GM18867 (cell line): ENCODE data around the gene MRM1.

Experiments used
- ATAC-seq: cut with Tn5 transposase; IDR thresholded peaks from one replicate; pipeline ENCODE4 v1.9.1; 2021; ENCODE audit warnings: mild to moderate bottlenecking, moderate library complexity; ENCODE audit not compliant: unreplicated experiment

The MRM1 gene

GRCh38 chr17:36601303-36602029, at the start of gene MRM1:
MRM1 (plus strand) TSS chr17:36601583; CDS start chr17:36601811, 228 bp downstream.
- peak; percentile 79 for ATAC-seq

DNA sequence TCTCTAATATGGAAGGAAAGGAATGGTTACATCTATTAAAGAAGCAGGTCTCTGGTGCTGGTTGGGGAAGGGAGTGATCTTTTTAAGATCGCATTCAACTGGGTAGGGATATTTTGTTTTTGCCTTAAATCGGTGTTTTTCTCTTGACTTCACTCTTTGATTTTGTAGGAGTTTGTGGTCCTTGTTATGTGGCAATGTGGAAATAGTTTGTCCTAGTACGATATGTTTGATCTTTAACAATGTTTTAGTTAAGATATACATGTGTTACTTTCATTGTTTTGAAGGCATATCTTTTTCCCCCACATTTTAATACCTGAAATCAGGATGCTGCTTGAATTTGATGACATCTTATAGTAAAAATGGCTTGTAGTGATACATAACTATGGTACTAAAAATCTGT, 47.9 kb upstream of the MRM1 start:
- no peak for ATAC-seq

- no peak for ATAC-seq
These were observed 35.3 kb upstream of the MRM1 start for GRCh38 chr17:36566081-36566480.

DNA sequence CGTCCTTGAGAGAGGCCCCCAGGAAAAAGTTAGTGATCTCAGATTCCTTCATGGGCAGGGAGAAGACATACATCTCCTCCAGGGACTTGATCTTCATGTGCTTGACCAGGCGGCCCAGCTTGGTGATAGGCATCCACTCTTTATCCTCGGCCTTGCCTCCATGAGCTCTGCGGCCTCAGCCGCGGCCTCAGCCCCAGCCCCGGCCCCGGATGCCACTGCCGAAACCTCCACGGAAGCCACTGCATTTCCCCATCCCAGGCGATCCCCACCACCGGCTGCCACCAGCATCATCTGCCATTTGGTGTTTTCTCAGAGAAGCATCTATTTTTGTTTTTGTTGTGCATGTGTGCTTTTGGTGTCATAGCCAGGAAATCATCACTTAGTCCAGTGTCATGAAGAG, 26.4 kb upstream of the MRM1 start:
- no peak for ATAC-seq

GRCh38 chr17:36576793-36577192, 24.6 kb upstream of the MRM1 start:
- ATAC-seq: no peak

- ATAC-seq: no peak
These were observed 22.7 kb upstream of the MRM1 start for GRCh38 chr17:36578671-36579070.

GRCh38 chr17:36583787-36584186, 17.6 kb upstream of the MRM1 start:
- no peak for ATAC-seq

DNA sequence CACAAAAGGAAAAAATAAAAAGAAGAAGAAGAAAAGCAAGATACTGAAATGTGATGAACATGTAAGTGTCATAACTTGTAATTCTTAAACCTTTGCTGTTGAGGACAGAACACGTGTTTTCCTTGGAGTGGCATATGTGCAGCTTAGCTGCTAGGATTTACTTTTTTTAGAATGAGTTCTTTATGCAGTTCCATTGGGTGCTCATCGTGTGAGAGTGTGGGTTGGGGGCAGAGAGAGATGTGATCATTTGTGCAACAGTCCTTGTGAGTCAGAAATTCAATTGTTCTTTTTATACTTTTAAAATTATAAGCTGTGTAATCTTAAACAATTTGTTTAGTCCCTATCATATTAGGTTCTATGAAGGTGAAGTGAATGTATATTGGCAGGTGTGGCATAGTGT, 15.2 kb upstream of the MRM1 start:
- ATAC-seq: no peak

DNA sequence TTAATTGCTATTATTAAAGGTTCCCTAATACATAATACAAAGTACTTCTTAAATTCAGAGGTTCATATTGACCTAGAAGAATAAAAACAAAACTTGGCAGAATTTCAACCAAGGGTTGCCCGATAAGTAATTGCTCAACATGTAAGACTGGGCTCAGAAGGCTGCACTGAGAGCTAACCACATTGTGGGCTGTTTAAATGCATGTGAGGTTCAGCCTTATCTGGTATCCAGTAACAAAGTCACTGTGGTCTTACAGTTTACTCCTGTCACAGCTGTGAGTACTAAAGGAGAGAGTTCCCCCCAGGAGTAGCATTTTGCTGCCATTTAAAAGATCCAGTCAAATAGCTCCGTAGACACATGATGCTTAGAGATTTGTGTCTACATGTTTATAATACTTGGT, 11.3 kb upstream of the MRM1 start:
- no peak for ATAC-seq

- ATAC-seq: peak; percentile 78
These were observed 9.7 kb upstream of the MRM1 start, which contains the start of gene DHRS11 for GRCh38 chr17:36591434-36592315. DHRS11 (plus strand) TSS chr17:36591879; CDS start chr17:36592010, 131 bp downstream.

- ATAC-seq: peak; percentile 7
These were observed 9.1 kb upstream of the MRM1 start for GRCh38 chr17:36592316-36592715.

DNA sequence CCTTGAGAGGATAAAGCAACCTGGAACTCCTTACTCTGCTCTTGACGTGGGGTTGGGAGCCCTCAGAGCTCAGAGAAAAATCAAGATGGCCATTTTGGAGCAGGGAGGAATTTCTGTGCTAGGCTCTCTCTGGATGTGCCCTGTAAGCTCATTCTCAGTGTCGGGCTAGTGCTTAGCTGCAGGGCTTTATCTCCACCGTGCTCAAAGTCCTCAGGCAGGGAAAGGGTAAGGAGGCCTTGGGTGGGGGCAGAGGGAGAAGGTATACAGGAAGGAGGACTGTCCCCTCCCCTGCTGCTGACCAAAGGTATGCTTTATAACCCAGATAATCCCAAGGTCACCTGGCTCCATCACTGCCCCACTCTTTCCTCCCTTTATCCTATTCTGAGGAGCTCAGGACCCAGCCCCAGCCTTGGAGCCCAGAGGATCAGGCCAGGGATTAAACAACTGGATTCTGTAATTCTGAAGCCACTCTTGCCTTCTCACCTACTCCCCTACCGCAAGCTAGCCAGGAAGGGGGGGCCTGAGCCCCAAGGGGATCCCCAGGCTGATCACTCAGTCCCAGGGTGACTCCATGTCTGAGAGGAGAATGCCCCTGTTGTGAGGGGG, 8.6 kb upstream of the MRM1 start:
- ATAC-seq: no peak

- no peak for ATAC-seq
These were observed 7.6 kb upstream of the MRM1 start for GRCh38 chr17:36593656-36594316.

DNA sequence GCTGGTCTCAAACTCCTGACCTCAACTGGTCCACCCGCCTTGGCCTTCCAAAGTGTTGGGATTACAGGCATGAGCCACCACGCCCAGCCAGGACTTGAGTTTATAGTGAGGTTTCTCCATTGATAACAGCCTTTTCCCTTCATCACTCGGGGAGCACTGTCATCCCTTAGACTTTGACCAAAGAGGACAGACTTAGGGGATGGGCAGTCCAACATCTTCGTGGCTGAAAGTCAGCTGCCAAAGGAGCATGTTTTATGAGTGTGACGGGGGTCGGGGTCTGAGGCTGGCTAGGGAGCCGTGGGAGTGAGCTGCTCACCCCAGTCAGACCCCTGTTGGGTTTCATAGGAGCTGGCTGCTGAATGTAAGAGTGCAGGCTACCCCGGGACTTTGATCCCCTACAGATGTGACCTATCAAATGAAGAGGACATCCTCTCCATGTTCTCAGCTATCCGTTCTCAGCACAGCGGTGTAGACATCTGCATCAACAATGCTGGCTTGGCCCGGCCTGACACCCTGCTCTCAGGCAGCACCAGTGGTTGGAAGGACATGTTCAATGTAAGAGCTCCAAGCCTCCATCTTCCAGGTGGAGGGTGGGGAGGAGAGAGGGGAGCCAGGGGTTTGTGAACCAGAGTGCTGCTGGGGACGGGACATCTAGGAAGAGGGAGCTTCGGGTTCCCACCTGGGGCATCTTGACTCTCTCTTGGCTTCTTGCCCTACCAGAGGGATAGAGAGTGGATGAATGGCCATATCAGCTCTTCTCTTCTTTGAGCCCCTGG, 6.6 kb upstream of the MRM1 start:
- no peak for ATAC-seq

- no peak for ATAC-seq
These were observed 4.2 kb upstream of the MRM1 start for GRCh38 chr17:36597226-36597625.

DNA sequence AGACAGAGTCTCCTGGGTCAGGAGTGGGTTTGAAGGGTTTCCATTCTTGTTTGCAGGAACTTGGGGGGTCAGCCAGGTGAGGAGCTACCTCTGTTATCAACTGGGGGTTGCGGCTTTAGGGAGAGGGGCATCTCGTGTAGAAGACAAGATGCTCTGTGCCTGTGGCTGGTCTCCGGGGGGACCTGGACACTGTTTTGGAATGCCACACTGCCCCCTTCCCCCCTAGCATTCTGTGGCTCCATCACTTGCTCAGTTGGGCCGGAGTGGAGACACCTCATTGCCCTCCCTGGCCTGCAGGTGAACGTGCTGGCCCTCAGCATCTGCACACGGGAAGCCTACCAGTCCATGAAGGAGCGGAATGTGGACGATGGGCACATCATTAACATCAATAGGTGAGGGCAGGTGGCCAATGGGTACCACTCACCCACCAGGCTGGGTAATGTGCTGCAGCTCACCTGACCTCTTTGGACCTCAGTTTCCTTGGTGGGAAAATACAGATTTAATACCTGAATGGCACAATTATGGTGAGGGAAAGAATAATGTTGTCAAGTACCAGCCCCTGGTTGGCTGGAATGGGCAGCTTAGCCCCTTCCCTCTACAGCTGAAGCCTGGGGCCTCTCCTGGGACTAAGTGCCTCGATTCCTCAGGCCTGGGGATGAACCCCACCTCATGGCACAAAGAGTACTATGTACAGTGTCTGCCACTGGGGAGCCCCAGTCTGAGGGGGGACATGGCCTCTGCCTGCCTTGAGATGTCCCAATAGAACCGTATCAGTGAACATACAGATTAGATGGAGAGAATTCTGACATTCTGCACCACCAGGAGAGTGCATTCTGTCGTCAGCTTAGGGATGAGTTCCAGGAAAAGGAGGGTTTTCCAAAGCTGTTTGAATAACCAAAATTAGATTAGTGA, 3.3 kb upstream of the MRM1 start:
- ATAC-seq: no peak

- no peak for ATAC-seq
These were observed 2.4 kb upstream of the MRM1 start for GRCh38 chr17:36598951-36599401.

DNA sequence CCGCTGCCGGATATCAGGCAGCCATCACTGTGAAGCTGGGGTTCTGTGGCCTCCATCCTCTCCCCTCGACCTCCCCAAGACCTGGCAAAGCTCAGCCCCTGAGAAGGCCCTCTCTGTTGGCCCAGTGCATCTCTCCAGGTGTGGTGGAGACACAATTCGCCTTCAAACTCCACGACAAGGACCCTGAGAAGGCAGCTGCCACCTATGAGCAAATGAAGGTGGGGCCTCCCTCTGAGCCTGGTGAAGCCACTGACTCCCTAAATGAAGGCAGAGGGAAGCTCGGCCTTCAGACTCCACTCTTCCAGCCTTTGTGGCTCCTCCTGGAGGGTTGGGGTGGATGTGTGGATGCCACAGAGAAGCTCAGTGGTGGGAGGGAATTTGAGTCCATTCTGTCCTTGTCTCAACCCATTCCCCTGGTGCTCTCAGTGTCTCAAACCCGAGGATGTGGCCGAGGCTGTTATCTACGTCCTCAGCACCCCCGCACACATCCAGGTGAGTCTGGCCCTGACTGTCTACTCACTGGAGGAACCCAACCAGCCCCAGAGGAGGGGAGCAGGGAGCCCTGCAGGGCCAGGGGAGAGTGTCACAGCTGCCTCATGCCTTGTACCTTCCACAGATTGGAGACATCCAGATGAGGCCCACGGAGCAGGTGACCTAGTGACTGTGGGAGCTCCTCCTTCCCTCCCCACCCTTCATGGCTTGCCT, 1.7 kb upstream of the MRM1 start:
- ATAC-seq: no peak

DNA sequence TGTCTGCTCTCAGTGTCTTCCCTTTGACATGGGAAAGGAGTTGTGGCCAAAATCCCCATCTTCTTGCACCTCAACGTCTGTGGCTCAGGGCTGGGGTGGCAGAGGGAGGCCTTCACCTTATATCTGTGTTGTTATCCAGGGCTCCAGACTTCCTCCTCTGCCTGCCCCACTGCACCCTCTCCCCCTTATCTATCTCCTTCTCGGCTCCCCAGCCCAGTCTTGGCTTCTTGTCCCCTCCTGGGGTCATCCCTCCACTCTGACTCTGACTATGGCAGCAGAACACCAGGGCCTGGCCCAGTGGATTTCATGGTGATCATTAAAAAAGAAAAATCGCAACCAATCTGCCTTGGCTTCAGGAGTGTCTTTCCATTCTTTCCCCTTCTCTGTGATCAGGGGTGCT, 918 bp upstream of the MRM1 start:
- no peak for ATAC-seq
